Measurements from ENCODE around the gene SPECC1. TPM values are rescaled to one million over a fixed set of nuclear protein-coding genes. Genes with fewer than 3 reads are reported as not detected.

The SPECC1 gene
- total RNA-seq, 3 donors from 2014 or later: 36.4 to 59.0 (median 51.8) TPM

DNA sequence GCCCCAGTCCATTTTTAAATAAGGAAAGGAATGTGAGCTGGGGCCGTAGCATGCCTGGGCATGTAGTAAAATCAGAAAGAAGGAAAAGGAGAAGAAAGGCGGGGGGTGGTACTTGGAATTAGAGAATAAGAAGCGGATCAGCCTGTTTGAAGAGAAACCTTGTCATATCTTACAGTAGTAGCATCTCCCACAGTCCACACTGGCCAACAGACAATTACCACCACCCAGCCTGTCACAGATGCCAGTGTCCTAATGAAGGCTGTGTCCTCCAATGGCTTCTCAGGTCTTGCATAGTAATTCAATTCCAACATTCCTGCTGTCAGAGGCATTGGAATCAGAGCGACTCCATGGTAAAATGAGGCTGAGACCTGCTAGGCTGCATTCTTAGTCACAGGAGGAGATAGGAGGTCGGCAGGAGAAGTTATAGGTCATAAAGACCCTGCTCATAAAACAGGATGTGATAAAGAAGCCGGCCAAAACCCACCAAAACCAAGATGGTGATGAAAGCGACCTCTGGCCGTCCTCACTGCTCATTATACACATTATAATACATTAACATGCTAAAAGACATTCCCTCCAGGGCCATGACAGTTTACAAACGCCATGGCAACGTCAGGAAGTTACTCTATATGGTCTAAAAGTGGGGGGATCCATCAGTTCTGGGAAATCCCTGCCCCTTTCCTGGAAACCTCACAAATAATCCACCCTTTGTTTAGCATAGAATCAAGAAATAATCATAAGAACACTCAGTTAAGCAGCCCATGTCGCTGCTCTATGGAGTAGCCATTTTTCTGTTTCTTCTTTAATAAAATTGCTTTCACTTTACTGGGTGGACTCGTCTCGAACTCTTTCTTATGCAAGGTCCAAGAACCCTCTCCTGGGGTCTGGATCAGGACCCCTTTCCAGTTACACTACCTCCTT lies 22.0 kb upstream of the SPECC1 start:
- no peak for DNase-seq (ENCODE audit: low spot score in 2 of 2)
- H3K27ac ChIP-seq: no peak overlapping the region
- H3K27me3 ChIP-seq: no peaks in the 10 kb centered on the region
- H3K36me3 ChIP-seq: no peaks in the 10 kb centered on the region
- no peaks in the 10 kb centered on the region for H3K9me3 ChIP-seq
- intact Hi-C loops (cut with DNase I; ENCODE audit: low total_unique reads): no loop called here
- H3K4me1 ChIP-seq: no peaks in the 10 kb centered on the region
- no peak for TF ChIP-seq POLR2AphosphoS5 (IDR thresholded peaks at IDR 0.05)
- TF ChIP-seq POLR2A (IDR thresholded peaks at IDR 0.05): no peak
- no peak for TF ChIP-seq CTCF (IDR thresholded peaks at IDR 0.05)
- no peak overlapping the region for H3K4me3 ChIP-seq

DNA sequence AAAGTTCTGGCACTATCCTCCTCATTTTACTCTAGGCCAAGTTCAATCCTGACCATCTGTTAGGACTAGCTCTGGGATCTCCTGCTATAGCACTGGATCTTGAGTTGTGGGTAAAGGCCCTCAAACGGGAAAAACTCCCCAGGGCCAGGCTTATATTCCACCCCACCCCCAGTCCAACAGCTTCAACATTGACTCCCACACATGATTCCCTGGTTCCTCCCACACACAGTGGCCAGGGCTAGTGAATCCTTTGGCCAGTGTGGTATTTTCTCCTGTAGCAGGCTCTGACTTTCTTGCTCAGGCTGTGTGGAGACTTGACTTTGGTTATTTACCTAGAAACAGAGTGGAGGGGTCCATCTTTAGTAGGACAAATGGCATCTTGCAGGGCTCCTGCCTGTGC lies 21.3 kb upstream of the SPECC1 start:
- H3K27ac ChIP-seq: no peak overlapping the region
- H3K36me3 ChIP-seq: no peaks in the 10 kb centered on the region
- DNase-seq (ENCODE audit: low spot score in 2 of 2): no peak
- H3K4me3 ChIP-seq: no peak overlapping the region
- H3K27me3 ChIP-seq: no peaks in the 10 kb centered on the region
- H3K9me3 ChIP-seq: no peaks in the 10 kb centered on the region
- intact Hi-C loops (cut with DNase I; ENCODE audit: low total_unique reads): no loop called here
- H3K4me1 ChIP-seq: no peaks in the 10 kb centered on the region
- TF ChIP-seq CTCF (IDR thresholded peaks at IDR 0.05) (no peak), POLR2AphosphoS5 (IDR thresholded peaks at IDR 0.05) (no peak), POLR2A (IDR thresholded peaks at IDR 0.05) (no peak)

DNA sequence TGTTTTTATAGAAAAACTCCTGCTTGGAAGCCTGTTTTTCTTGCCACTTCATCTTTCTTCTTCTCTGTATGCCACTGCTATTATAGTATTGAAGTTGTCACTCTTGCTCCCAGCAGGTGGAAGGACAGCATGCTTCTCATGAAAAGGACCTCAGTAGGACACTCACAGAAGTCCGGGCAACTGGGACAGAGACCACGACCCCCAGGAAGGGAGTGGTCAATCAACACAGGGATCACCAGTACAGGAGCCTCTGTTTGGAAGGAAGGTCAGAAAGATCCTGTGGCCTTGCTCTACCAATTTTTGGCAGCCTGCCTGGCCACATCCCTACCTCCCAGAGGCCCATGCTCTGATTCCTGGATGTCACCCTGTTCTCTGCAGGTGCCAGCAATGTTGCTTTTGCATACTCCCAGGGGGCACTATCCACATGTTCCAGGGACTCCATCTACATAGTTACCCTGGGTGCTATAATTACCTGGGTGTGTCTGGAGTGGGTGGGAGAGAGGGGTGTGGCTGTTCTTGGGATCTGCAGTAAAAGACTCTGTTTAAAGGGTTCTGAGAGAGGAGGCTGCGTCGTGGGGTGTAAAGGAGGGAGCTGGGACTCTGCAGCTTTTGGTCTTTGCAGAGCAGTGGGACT lies 17.8 kb upstream of the SPECC1 start:
- H3K36me3 ChIP-seq: no peaks in the 10 kb centered on the region
- H3K27ac ChIP-seq: no peak overlapping the region
- H3K27me3 ChIP-seq: no peaks in the 10 kb centered on the region
- no peaks in the 10 kb centered on the region for H3K9me3 ChIP-seq
- no peaks in the 10 kb centered on the region for H3K4me1 ChIP-seq
- intact Hi-C loops (cut with DNase I; ENCODE audit: low total_unique reads): no loop called here
- no peak for DNase-seq (ENCODE audit: low spot score in 2 of 2)
- no peak for TF ChIP-seq POLR2A (IDR thresholded peaks at IDR 0.05)
- TF ChIP-seq CTCF (IDR thresholded peaks at IDR 0.05): no peak
- no peak for TF ChIP-seq POLR2AphosphoS5 (IDR thresholded peaks at IDR 0.05)
- H3K4me3 ChIP-seq: no peak overlapping the region

DNA sequence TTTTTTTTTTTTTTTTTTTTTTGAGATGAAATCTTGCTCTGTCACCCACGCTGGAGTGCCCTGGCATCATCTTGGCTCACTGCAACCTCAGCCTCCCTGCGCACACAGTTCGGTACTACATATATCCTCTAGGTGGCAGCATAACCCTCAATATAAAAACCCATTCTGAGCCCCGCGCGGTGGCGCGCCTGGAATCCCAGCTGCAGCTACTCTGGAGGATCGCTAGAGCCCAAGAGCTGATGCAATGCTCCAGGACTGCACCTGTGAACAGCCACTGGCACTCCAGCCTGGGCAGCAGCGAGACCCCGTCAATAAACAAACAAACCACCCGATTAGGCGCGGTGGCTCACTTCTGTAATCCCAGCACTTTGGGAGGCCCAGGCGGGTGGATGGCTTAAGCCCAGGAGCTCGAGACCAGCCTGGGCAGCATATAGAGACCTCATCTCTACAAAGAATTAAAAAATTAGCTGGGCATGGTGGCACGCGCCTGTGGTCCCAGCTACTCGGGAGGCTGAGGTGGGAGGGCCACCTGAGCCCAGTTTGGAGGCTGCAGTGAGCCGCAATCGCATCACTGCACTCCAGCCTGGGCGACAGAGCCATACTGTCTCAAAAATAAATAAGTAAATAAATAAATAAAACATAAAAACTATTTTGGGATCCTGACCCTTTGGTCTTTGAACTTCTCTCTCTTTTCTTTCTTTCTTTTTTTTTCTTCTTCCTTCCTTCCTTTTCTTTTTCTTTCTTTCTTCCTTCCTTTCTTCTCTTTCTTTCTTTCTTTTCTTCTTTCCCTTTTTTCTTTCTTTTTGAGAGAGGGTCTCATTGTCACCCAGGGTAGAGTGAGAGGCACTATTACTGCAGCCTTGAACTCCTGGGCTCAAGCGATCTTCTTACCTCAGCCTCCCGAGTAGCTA lies 16.1 kb upstream of the SPECC1 start:
- peak; percentile 85 to 87 for DNase-seq (ENCODE audit: low spot score in 2 of 2)
- intact Hi-C loops (cut with DNase I; ENCODE audit: low total_unique reads): no loop called here
- Histone ChIP-seq H3K9me3 (no peaks in the 10 kb centered on the region), H3K36me3 (no peaks in the 10 kb centered on the region), H3K4me3 (no peak overlapping the region), H3K27ac (no peak overlapping the region), H3K4me1 (no peaks in the 10 kb centered on the region), H3K27me3 (no peaks in the 10 kb centered on the region)
- TF ChIP-seq POLR2AphosphoS5 (IDR thresholded peaks at IDR 0.05) (peak in 1 of 3 donors; percentile 26), CTCF (IDR thresholded peaks at IDR 0.05) (peak; percentile 56 to 86 (median 82)), POLR2A (IDR thresholded peaks at IDR 0.05) (no peak)

All from breast epithelium (tissue), 4 donors.